Endothelial cell of umbilical vein (primary cell): ENCODE data around the gene RTCA. TPM values are rescaled to one million over a fixed set of nuclear protein-coding genes. Genes with fewer than 3 reads are reported as not detected.

Experiments
- BruUV-seq: library from RNA; stranded (reverse); fragments of 400-500 nt; replicated peaks from 2 replicates; lab custom pipeline; 2021; lab: Mats Ljungman, UMichigan
- CTCF ChIA-PET: fragments of 300-600, 350-600 bp; sonication (Branson Sonifier 250); formaldehyde crosslinking; loops from one replicate; lab custom pipeline; 2021; ENCODE audit warnings: antibody characterized with exemption, inconsistent platforms; lab: Charles Lee
- POLR2A ChIA-PET: fragments of 300-600, 350-600 bp; sonication (Branson Sonifier 250); formaldehyde crosslinking; loops from one replicate; lab custom pipeline; 2021; ENCODE audit warnings: antibody characterized with exemption, inconsistent platforms; lab: Charles Lee
- DNase-seq: peaks from one replicate; pipeline ENCODE4 v3.0.0-alpha.2; 2011; ENCODE audit warnings: low read depth, low spot score
- FAIRE-seq: peaks from 2 replicates; lab custom pipeline; 2011; peaks lifted over from hg19 to GRCh38; lab: Jason Lieb, UNC
- H2AFZ ChIP-seq: 2 replicates; pipeline ENCODE4 v1.6.0; 2012; ENCODE audit warnings: low read depth, low read length, control low read depth, inconsistent platforms
- H3K27ac ChIP-seq: 2 replicates; pipeline ENCODE4 v1.5.1; 2011; ENCODE audit warnings: low read depth, mild to moderate bottlenecking, control low read depth, low read length, moderate library complexity; ENCODE audit not compliant: insufficient read depth
- H3K27me3 ChIP-seq, 2 experiments: 2 replicates each; pipeline versions ENCODE4 v1.6.0 to v1.6.1; 2011; ENCODE audit warnings: low read length in 2 of 2, mixed read lengths in 1 of 2; ENCODE audit not compliant: control insufficient read depth in 2 of 2, insufficient read depth in 2 of 2
- H3K36me3 ChIP-seq, 2 experiments: 2 replicates in 1 of 2; 3 replicates in 1 of 2; pipeline ENCODE4 v1.5.1; 2011; ENCODE audit warnings: low read length in 2 of 2, mild to moderate bottlenecking in 1 of 2, moderate library complexity in 1 of 2; ENCODE audit not compliant: control insufficient read depth in 2 of 2, insufficient read depth in 2 of 2; ENCODE audit errors: extremely low read depth in 1 of 2
- H3K4me1 ChIP-seq: 3 replicates; pipeline ENCODE4 v1.5.1; 2011; ENCODE audit warnings: mild to moderate bottlenecking, low read length; ENCODE audit not compliant: control insufficient read depth, insufficient read depth; ENCODE audit errors: extremely low read depth
- H3K4me2 ChIP-seq: 2 replicates; pipeline ENCODE4 v1.6.1; 2011; ENCODE audit warnings: low read length, control low read depth, mixed read lengths; ENCODE audit not compliant: insufficient read depth
- H3K4me3 ChIP-seq, 3 experiments: fragments of 200-600 bp in 1 of 3; sonication (generic), shearing (Covaris generic) in 1 of 3; replicated peaks in 1 of 3; 2 replicates each; pipeline ENCODE4 v1.5.1; 2011 to 2016; ENCODE audit warnings: control low read depth in 3 of 3, low read length in 3 of 3, mild to moderate bottlenecking in 2 of 3, inconsistent platforms in 1 of 3, low read depth in 1 of 3, moderate library complexity in 1 of 3; ENCODE audit not compliant: insufficient read depth in 1 of 3
- H3K79me2 ChIP-seq: 2 replicates; pipeline ENCODE4 v1.6.0; 2012; ENCODE audit warnings: low read length, inconsistent platforms; ENCODE audit not compliant: control insufficient read depth, insufficient read depth
- H3K9ac ChIP-seq: replicated peaks from 2 replicates; pipeline ENCODE3; 2011; ENCODE audit warnings: low read length, control low read depth; ENCODE audit not compliant: insufficient read depth; ENCODE audit errors: extremely low read depth
- H3K9me1 ChIP-seq: replicated peaks from 3 replicates; pipeline ENCODE4 v1.6.0; 2011; ENCODE audit warnings: mild to moderate bottlenecking, low read length; ENCODE audit not compliant: control insufficient read depth, insufficient read depth; ENCODE audit errors: extremely low read depth
- H3K9me3 ChIP-seq: replicated peaks from 2 replicates; pipeline ENCODE4 v1.5.1; 2012; ENCODE audit warnings: low read length, inconsistent platforms; ENCODE audit not compliant: control insufficient read depth, insufficient read depth
- H4K20me1 ChIP-seq: replicated peaks from 2 replicates; pipeline ENCODE3; 2011; ENCODE audit warnings: mild to moderate bottlenecking, low read length; ENCODE audit not compliant: control insufficient read depth, insufficient read depth; ENCODE audit errors: extremely low read depth
- EZH2 ChIP-seq: IDR thresholded peaks from 2 replicates; pipeline ENCODE4 v1.6.1; 2012; ENCODE audit warnings: borderline replicate concordance, low read depth, mild to moderate bottlenecking, moderate library complexity, low read length, inconsistent platforms; ENCODE audit not compliant: severe bottlenecking
- FOS ChIP-seq: IDR thresholded peaks from 2 replicates; pipeline ENCODE4 v1.6.1; 2011; ENCODE audit warnings: mild to moderate bottlenecking, low read length, moderate library complexity, borderline replicate concordance; ENCODE audit not compliant: insufficient read depth
- GATA2 ChIP-seq: IDR thresholded peaks from 2 replicates; pipeline ENCODE4 v1.7.0; 2011; ENCODE audit warnings: low read depth, mild to moderate bottlenecking, moderate library complexity, mixed read lengths, low read length; ENCODE audit not compliant: insufficient read length, insufficient read depth
- JUN ChIP-seq: IDR thresholded peaks from 2 replicates; pipeline ENCODE4 v1.6.1; 2011; ENCODE audit warnings: borderline replicate concordance, low read depth; ENCODE audit not compliant: insufficient read length, insufficient read depth
- MAX ChIP-seq: IDR thresholded peaks from 2 replicates; pipeline ENCODE4 v1.6.1; 2011; ENCODE audit not compliant: insufficient read depth, insufficient read length
- MYC ChIP-seq: IDR thresholded peaks from one replicate; pipeline ENCODE4 v1.6.1; 2011; ENCODE audit warnings: mild to moderate bottlenecking, low read depth, low read length
- POLR2A ChIP-seq: IDR thresholded peaks from 2 replicates; pipeline ENCODE4 v1.6.1; 2012; ENCODE audit warnings: low read depth, mild to moderate bottlenecking, control low read depth, low read length
- POLR2AphosphoS5 ChIP-seq: IDR thresholded peaks from 2 replicates; pipeline ENCODE4 v1.6.1; 2012; ENCODE audit warnings: low read depth, mild to moderate bottlenecking, control low read depth, low read length, moderate library complexity; ENCODE audit not compliant: insufficient read depth
- dilution Hi-C: fragments of 300-500 bp; cut with MboI; formaldehyde crosslinking; loops from one replicate; pipeline ENCODE4 v1.15.0; 2019; ENCODE audit warnings: low sequenced_read_pairs; ENCODE audit not compliant: extremely low pct_ligation_motif_present
- intact Hi-C: fragments of 100-400 bp; cut with micrococcal nuclease; formaldehyde crosslinking; loops from one replicate; pipeline ENCODE4 v1.10.0; 2022
- polyA plus RNA-seq, 4 experiments: library from polyadenylated mRNA; depleted of rRNA in 3 of 4; stranded (reverse) in 3 of 4; unstranded in 1 of 4; fragments of >200 nt; gene quantifications; 2 replicates each; pipeline versions ENCODE4 v1.2.1 to v1.2.3, GENCODE V29; 2011 to 2012; ENCODE audit warnings: missing spikeins in 1 of 4
- total RNA-seq: library from RNA; stranded (reverse); gene quantifications from 2 replicates; pipeline ENCODE4 v1.2.3, GENCODE V29; 2021
- TF ChIP-seq, protein P1 (sequence below), 2 donors: IDR thresholded peaks; 1 replicate in 1 of 2; 2 replicates in 1 of 2; pipeline ENCODE4 v1.5.1; 2011; ENCODE audit warnings: low read length in 2 of 2, mild to moderate bottlenecking in 2 of 2, moderate library complexity in 2 of 2, control low read depth in 1 of 2, inconsistent platforms in 1 of 2, low read depth in 1 of 2; ENCODE audit not compliant: insufficient read depth in 1 of 2; ENCODE audit errors: extremely low read depth in 1 of 2

RTCA gene
- total and polyA plus RNA-seq, 2 donors (not counting 3 experiments of a cell fraction or from before 2014, with no cell fraction given): 20.3 to 46.6 TPM

GRCh38 chr1:100249537-100250257 lies 16.3 kb upstream of the RTCA start, which contains the start of gene DBT:
DBT (minus strand) TSS chr1:100249834; CDS start chr1:100249820, 14 bp downstream.
- Histone ChIP-seq H2AFZ (peak within 1 kb of the TSS; percentile 84), H3K9ac (peak within 1 kb of the TSS; percentile 78), H3K9me1 (no peaks in the 10 kb centered on the region), H3K79me2 (peaks cover 11% of the 10 kb centered on the region), H3K4me3 (peak within 1 kb of the TSS; percentile 20 to 63 (median 63)), H3K4me1 (peaks cover 10% of the 10 kb centered on the region), H3K36me3 (no peaks in the 10 kb centered on the region), H3K27ac (peak within 1 kb of the TSS; percentile 26), H4K20me1 (no peaks in the 10 kb centered on the region), H3K27me3 (peaks cover 0 to 6% of the 10 kb centered on the region in 2 experiments), H3K4me2 (peak within 1 kb of the TSS; percentile 73), H3K9me3 (no peaks in the 10 kb centered on the region)
- intact Hi-C loops: loop anchor here (1.0 kb wide), 2 partner anchors 17 to 116 kb away; partner anchors contain the start of genes RTCA and TRMT13
- ChIA-PET CTCF (interaction anchor here (0.6 to 1.6 kb wide), 6 partner anchors 16 to 619 kb away, joined by 3 to 5 read pairs (median 3); partner anchors contain the start of gene RTCA), POLR2A (interaction anchor here (0.7 to 1.0 kb wide), 3 partner anchors 13 to 105 kb away, joined by 3 read pairs; no protein-coding TSS in a partner anchor)
- TSS peak; percentile 66 for BruUV-seq
- dilution Hi-C loops: no loop called here
- FAIRE-seq (peak; percentile 92), DNase-seq (peak; percentile 95)
- TF ChIP-seq POLR2AphosphoS5: peak; percentile 76
- no peak for TF ChIP-seq JUN
- TF ChIP-seq FOS: no peak
- TF ChIP-seq, protein P1, sequence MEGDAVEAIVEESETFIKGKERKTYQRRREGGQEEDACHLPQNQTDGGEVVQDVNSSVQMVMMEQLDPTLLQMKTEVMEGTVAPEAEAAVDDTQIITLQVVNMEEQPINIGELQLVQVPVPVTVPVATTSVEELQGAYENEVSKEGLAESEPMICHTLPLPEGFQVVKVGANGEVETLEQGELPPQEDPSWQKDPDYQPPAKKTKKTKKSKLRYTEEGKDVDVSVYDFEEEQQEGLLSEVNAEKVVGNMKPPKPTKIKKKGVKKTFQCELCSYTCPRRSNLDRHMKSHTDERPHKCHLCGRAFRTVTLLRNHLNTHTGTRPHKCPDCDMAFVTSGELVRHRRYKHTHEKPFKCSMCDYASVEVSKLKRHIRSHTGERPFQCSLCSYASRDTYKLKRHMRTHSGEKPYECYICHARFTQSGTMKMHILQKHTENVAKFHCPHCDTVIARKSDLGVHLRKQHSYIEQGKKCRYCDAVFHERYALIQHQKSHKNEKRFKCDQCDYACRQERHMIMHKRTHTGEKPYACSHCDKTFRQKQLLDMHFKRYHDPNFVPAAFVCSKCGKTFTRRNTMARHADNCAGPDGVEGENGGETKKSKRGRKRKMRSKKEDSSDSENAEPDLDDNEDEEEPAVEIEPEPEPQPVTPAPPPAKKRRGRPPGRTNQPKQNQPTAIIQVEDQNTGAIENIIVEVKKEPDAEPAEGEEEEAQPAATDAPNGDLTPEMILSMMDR (IDR thresholded peaks at IDR 0.05; ENCODE audit: extremely low read depth in 1 of 2, insufficient read depth in 1 of 2, low read depth in 1 of 2, low read length in 2 of 2): no peak
- peak; percentile 1 for TF ChIP-seq MAX
- no peak for TF ChIP-seq EZH2
- no peak for TF ChIP-seq MYC
- no peak for TF ChIP-seq GATA2
- TF ChIP-seq POLR2A: peak; percentile 88
